ENCODE results near the gene PRPSAP2.
"Not testable (repeated sequence)": the region's sequence is repeated elsewhere in the genome, so short reads cannot be mapped to it uniquely, and the experiment has no call there.

Gene PRPSAP2

DNA sequence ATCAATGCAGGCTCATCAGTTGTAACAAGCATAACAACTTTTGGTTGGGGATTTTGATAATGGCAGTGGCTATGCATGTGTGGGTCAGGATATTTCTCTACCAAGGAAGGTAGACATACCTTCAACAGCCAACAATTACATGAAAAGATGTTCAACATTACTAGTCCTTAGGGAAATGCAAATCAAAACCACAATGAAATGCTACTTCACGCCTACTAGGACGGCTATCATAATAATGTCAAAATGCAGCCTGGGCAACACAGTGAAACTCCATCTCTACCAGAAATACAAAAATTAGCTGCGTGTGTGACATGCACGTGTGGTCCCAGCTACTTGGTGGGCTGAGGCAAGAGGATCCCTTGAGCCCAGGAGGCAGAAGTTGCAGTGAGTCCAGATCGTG is 86.7 kb downstream of the PRPSAP2 start:
- no peak for DNase-seq (ENCODE audit: low read depth)

DNA sequence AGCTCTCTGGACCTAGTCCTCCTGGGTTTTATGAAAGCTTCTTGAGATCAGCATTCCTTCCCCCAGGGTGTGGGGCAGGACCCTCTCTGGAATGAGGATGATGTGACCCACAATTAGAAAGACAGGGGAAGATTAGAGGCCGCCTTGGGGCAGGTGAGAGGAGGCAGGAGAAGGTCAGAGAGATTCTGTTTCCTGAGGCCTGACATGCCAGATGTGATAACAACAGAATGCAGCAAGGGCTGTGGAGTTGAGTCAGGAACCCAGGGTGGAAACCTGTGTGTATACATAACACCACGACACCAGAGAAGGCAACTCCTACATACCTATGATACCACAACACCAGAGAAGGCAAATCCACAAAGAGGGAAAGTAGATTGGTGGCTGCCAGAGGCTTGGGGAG is 88.6 kb downstream of the PRPSAP2 start:
- DNase-seq (ENCODE audit: low read depth), result no peak

DNA sequence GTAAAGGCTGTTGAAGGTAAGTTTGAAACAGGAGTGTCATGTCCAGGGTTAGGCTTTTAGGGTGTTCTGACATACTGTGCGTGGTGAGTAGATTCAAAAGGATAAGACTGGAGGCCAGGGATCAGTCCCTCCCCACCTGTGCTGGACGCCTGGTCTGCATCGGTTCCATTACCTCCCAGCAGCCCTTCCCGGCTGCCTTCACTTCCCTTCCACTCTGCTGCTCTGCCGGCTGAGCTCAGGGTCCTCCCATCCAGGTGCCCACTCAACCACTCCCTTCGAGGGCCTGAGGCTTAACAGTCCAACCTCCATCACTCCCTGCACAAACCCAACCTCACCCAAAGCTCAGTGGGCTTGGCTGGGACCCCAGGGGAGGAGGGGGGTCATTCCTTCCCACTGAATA is 89.9 kb downstream of the PRPSAP2 start:
- DNase-seq (ENCODE audit: low read depth), result no peak

GRCh38 chr17:18948476-18949006 is 90.6 kb downstream of the PRPSAP2 start:
- DNase-seq (ENCODE audit: low read depth), result no peak

DNA sequence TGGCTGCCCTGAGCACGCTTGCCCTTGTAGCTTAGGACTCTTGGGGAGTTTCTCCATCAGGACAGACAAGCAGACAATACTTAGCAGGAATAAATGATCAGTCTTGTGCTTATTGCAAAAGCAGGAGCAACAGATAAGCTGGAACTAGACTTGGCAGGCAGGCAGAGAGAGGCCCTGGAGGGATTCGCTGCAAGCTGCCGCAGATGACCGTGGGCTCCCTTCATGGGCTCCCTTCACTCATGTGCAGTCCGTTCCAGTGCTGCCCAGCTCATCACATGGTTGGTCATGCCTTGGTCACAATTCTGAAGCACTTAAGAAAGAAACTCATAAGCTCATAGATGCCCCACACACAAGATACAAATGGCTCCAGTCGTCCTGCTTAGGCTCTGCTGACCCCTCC is 91.6 kb downstream of the PRPSAP2 start:
- no peak for DNase-seq (ENCODE audit: low read depth)

DNA sequence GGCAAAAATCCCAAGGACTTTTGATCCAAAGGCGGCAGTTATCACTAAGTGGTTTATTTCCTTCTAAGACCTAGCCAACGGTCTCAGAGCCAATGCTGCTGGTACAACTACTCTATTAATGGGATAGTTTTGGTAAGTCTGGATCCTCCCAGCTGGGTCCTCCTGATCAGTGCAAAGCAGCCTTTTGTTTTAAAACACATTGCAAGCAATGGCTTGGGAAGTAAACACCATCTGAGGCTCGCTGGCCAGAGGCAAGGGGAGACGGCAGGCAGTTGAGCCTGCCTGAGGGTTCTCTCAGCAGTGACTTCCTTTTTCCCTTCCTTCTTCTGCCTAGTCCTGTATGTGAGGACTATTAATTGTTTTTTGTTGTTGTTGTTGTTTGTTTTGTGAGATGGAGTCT is 92.4 kb downstream of the PRPSAP2 start:
- DNase-seq (ENCODE audit: low read depth), result no peak

DNA sequence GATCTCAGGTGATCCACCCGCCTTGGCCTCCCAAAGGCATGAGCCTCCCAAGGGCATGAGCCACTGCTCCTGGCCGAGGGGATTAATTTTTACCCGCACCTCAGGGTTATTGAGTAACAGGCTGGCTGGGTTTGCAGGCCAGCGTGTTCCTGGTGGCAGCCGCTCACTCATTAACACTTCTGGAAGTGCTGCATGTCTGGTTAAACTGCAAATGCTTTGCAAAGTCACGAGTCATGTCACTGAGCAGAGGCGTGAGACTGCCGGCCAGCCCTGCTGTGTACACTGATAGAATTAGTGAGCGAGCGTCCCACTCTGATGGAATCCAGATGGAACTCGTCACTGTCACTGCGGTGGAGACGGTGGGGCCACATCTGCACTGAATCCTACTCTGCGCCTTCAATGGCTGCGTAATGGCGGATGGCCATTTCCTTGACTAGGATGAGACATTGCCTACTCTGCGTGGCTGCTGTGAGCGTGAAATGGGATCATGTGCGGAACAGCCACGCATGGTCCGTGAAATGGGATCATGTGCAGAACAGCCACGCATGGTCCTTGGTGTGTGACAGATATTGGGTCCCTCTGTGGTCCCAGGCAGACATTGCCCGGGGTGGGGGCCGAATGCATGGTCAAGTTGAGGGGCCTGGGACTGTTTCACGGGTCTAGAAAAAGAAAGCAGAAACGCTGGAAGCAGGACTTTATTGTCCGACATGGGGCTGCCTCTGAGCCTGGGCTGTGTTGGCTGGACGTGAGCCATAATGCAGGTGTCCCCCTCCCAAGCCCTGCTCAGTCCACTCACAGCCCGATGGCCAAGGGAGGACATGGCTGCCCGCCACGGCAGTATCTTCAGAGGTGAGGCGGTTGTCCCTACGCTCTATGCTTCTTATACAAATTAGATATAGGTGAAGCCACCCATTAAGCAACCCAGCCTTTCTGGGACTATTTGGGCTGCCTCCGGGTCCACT is 93.3 kb downstream of the PRPSAP2 start:
- DNase-seq (ENCODE audit: low read depth), result no peak

- DNase-seq (ENCODE audit: low read depth), result no peak
Observed at GRCh38 chr17:18951941-18952842, 94.3 kb downstream of the PRPSAP2 start, which contains the start of gene SLC5A10. Gene SLC5A10 (plus strand): TSS chr17:18952165. CDS start chr17:18952206, 41 bp downstream.

DNA sequence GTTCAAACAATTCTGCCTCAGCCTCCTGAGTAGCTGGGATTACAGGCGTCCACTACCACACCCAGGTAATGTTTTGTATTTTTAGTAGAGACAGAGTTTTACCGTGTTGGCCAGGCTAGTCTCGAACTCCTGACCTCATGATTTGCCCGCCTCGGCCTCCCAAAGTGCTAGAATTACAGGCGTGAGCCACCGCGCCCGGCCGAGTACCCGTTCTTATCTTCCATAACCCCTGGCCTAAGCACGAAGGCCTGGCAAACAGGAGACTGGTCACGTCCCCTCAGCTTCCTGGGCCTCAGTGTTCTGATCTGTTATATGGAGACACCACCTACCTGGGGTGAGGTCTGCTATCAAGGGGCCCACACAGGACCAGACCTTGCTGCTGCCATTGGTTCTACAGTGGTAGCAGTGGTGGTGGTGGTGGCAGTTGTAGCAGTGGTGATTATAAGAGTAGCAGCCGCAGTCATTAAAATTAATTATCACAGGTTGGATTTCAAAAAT is 95.3 kb downstream of the PRPSAP2 start:
- DNase-seq (ENCODE audit: low read depth), result no peak

DNA sequence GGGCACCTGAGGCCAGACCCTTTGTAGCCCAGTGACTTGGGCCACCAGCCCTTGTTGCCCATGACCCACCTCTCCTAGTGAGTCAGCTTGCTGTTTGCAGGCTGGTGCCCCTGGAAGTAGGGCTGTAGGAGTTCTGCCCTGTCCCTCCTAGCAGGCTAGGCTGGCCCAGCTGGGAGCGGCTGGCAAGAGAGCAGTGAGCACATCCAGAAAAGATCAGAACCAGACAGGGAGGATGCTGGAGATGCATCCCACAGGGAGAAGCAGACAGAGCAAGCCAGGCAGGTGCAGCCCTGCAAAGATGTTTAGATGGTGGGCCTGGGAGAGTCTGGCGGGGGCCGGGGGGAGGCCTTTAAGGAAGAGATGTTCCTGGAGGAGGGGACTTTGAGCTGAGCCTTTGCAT is 96.4 kb downstream of the PRPSAP2 start:
- no peak for DNase-seq (ENCODE audit: low read depth)

DNA sequence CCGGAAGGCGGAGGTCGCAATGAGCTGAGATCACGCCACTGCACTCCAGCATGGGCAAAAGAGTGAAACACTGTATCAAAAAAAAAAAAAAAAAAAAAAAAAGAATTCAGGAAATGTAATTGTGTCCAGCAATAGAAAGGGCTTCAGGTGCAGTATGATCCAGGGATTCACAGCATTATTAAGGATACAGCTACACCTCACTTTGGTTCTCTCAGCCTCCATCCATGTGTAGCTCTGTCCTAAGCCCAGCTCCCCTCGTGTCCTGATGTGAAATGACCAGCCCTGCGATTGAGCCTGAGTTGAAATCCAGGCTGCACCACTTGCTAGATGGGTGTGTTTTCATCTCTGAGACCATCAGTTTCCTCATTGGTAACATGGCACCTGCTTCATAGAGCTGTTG is 97.1 kb downstream of the PRPSAP2 start:
- no peak for DNase-seq (ENCODE audit: low read depth)

- DNase-seq (ENCODE audit: low read depth), result not testable (repeated sequence)
Observed at GRCh38 chr17:18956021-18956420, 98.1 kb downstream of the PRPSAP2 start.

- DNase-seq (ENCODE audit: low read depth), result no peak
Observed at GRCh38 chr17:18956581-18956980, 98.7 kb downstream of the PRPSAP2 start.

GRCh38 chr17:18957831-18958230 is 99.9 kb downstream of the PRPSAP2 start:
- no peak for DNase-seq (ENCODE audit: low read depth)

DNA sequence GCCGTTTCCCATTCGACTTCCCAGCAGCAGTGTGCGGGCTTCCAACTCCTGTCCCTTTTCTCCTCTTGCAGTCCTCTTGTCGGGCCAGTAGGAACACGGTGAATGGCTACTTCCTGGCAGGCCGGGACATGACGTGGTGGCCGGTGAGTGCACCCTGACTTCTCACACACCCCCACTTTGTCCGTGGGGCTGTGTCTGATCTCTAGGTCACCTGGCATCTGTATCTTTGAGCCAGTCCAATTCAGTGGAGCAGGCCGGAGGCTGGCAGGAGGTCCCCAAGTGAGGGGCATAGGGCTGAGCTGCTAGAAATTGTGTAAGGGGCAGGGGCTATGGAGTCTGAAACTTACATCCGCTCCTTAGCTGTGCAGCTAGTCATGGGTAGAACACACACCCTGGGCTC is 100.7 kb downstream of the PRPSAP2 start:
- no peak for DNase-seq (ENCODE audit: low read depth)

DNA sequence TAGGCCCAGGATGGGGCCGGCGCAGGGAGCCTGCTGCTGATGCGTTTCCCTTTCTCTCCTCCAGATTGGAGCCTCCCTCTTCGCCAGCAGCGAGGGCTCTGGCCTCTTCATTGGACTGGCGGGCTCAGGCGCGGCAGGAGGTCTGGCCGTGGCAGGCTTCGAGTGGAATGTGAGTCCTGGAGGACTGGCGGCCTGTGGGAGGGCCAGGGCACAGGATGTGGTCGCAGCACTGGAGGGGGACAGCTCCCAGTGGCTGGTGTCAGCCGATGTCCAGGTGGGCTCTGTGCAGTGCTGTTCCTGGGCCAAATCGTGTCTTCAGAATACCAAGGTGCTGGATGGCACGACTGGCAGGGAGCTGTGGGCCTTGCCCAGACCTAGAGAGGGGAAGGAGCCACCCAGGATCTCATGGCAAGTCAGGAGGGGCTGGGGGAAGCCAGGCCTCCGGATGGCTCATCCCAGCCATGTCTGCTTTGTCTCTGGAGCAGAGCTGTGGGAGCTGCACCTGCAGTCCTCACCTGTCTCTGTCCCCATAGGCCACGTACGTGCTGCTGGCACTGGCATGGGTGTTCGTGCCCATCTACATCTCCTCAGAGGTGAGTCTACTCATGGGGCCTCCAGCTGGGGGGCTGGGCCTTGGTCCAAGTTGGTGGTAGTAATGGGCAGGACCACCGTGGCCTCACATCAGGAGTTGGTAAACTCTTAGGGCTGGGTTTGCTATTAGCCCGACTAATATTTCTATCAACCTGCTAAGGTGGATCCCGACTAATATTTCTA is 101.3 kb downstream of the PRPSAP2 start:
- no peak for DNase-seq (ENCODE audit: low read depth)

GRCh38 chr17:18959845-18960240 is 101.9 kb downstream of the PRPSAP2 start:
- DNase-seq (ENCODE audit: low read depth), result no peak

DNA sequence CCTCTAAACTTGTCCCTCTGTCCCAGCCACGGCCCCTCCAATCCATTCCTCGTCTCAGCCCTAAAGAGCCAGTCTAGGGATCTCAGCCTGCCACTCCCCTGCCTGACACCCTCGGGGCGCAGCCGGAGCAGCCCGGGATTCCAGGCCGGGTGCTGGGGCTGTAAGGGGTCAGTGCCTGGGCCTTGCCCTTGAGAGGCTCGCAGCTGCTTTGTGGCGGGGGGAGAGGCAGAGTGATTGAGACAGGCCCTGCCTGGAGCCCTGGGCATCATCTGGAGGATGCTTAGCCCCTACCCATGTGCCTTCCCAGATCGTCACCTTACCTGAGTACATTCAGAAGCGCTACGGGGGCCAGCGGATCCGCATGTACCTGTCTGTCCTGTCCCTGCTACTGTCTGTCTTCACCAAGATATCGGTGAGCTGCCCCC is 102.3 kb downstream of the PRPSAP2 start:
- DNase-seq (ENCODE audit: low read depth), result no peak

- DNase-seq (ENCODE audit: low read depth), result peak; percentile 32
Observed at GRCh38 chr17:18960803-18961511, 103.0 kb downstream of the PRPSAP2 start.

- no peak for DNase-seq (ENCODE audit: low read depth)
Observed at GRCh38 chr17:18961634-18962493, 103.9 kb downstream of the PRPSAP2 start.
